Stimulated activated CD8-positive, alpha-beta memory T cell treated with anti-CD3 and anti-CD28 coated beads, Interleukin-7, amount 100 ng/mL, for 48 hours (primary cell): Measurements from ENCODE around the gene ZDHHC6.
"Not testable (repeated sequence)": the region's sequence is repeated elsewhere in the genome, so short reads cannot be mapped to it uniquely, and the experiment has no call there.

ENCODE experiments used
- DNase-seq, 2 donors: peaks; one replicate each; pipeline ENCODE4 v3.0.0-alpha.2; 2020; ENCODE audit warnings: low read depth in 1 of 2; ENCODE audit errors: extremely low read depth in 1 of 2

ZDHHC6 gene

GRCh38 chr10:112446055-112446854 is 459 bp downstream of the ZDHHC6 start:
- DNase-seq: no peak

DNA sequence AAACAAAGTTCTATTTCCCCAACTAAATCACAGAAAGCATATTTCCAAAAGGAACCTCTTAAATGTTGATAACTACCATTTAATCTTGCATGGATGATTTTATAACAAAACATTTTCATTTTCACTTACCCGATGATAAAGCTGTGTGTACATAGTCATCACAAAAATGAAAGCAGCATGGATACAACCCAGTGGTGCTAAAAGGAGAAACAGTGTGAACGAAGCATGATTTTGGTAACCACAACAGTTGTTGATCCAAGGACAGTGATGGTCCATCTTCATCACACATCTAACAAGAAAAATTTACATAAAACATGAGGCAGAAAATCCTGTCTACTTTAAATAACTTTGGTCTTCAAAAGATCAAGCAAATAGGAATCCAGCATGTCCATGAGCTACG is 4.7 kb downstream of the ZDHHC6 start:
- DNase-seq: no peak

DNA sequence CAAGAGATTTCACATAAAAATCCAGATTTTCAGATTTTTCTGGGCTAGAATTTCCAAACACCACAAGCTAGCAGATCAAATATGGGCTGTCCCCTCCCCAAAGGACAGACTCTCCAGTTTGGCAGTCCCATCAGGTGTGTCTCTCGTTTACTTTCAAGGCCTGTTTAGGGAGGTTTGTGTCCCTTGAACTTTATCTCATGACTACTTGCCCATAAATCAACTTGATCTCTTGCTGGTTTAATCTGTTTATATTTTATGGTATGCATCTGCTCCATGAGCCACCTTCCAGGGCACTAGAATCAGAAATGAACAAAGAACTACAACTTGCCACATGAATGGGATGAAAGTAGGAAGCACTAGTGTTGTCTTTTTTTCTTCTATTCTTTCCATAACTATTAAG is 5.2 kb downstream of the ZDHHC6 start:
- no peak for DNase-seq

DNA sequence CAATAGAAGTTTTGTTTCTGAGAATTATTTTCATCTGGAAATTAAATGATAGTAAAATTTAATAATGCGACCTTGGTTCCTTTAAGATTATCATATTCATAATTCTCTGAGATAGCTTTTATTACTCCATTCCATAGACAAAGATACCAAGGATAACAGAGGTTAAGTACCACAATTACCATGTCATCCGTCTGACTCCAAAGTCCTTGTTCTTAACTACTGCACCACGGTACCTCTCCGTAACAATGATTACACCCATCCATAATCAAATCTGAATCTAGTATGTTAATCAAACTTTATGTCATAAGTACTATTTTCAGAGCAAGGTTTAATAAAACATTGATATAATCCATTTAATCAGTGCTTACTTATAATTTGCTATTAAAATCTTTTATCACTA is 8.4 kb downstream of the ZDHHC6 start:
- no peak for DNase-seq

DNA sequence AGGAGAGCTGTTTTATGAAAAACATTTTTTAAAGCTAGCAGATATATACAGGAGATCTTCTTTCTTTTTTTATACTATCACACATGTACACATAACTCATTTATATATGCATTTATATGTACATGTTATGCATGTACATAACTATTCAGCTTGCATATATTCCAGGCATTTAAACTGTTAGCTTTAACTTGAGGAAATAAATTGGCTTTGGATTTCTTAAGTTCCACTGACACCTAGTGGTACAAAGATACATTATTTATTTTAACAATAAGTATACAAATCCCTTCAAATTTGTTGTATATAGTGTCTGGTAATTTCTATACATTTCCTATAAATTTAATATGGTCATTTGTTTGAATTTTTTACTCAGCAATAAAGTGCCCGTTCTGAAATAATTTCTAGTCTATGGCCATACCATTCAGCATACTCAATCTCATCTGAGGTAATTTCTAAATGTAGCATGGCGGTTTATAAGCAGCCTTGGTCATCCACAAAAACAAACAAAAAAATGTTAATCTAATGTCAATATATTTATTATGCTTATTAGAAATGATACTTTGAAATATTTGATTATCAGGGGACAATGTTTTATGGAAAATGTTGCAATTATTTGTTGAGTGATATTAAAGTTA is 11.6 kb downstream of the ZDHHC6 start:
- DNase-seq: no peak

GRCh38 chr10:112433136-112433535 is 13.6 kb downstream of the ZDHHC6 start:
- no peak for DNase-seq

- no peak for DNase-seq
Measured at GRCh38 chr10:112429654-112430230, 17.0 kb downstream of the ZDHHC6 start.

DNA sequence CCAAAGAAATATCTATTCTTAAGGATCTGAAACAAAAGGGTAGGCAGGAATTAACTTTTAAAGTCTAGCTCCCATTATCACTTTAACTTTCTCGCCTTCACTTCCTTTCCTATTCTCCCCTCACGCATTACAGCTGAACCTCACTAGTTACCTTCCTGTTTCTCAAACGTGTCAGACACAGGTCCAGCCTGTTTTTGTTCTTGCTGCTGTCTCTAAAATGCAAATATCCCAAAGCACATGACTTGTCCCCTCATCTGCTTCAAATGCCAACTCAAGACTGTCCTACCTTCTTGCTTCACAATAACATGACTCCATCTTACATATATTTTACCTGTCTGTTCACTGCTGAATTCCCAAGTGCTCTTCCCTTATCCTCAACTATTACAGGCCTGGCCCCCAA is 17.6 kb downstream of the ZDHHC6 start:
- no peak for DNase-seq

- no peak for DNase-seq
Measured at GRCh38 chr10:112426111-112426510, 20.6 kb downstream of the ZDHHC6 start.

DNA sequence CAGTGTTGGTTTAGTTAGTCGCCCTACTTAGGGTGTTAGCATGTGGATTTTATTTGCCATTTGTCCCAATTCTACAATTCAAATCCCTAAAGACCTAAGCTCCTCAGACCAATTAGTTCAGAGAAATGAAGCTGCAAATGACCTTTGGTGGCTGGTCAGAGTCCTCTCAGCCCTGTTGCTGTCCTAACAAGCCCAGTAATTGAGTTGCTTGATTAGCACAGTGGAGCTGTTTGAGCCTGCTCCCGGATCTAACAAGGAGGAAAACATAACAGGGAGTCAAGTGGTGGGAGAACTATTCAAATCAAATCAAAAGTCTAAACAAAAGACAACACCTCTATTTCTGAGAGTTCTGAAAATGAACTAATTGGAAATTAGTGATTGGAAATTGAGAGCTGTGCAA is 22.1 kb downstream of the ZDHHC6 start:
- DNase-seq: no peak

DNA sequence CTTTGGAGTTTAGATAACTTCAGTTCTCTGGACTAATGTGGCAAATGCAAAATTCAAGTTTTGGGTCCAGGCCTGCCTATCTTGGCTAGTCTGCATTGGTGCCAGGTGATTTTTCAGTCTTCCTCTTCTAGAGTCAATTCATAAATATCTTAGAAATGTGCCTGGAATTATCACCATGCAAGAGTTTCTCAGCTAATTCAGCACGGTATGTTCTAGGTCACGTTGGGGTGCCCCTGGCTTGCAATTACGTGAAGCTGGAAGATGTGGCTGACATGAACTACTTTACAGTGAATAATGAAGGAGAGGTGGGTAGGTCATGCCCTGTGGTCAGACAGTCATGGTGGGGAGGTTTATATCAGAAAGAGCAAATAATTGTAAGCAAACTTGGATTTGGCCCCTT is 25.0 kb downstream of the ZDHHC6 start:
- no peak for DNase-seq

- DNase-seq: no peak
Measured at GRCh38 chr10:112412696-112413095, 34.0 kb downstream of the ZDHHC6 start.

- DNase-seq: no peak
Measured at GRCh38 chr10:112409755-112410154, 37.0 kb downstream of the ZDHHC6 start.

DNA sequence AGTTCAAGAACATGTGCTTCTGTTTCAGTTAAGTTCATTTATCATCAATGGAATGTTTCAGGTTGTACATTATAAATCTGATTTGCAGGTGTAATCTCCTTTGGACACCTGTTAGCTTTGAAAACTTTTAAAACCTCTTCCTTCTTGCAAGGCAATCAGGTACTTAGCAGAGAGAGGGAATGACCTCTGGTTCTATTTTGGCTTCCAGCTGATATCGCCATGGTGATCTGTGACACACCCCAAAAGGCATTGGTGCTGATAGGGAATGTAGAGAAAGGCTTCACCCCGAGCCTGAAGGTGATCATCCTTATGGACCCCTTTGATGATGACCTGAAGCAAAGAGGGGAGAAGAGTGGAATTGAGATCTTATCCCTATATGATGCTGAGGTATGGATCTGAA is 37.4 kb downstream of the ZDHHC6 start:
- DNase-seq: no peak

- no peak for DNase-seq
Measured at GRCh38 chr10:112407696-112408095, 39.0 kb downstream of the ZDHHC6 start.

DNA sequence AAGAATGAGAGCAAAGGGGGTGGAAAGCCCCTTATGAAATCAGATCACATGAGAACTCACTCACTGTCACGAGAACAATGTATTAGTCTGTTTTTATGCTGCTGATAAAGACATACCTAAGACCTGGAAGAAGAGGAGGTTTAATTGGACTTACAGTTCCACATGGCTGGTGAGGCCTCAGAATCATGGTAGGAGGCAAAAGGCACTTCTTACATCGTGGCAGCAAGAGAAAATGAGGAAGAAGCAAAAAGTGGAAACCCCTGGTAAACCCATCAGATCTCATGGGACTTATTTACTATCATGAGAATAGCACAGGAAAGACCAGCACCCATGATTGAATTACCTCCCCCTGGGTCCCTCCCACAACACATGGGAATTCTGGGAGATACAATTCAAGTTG is 39.9 kb downstream of the ZDHHC6 start:
- not testable (repeated sequence) for DNase-seq

GRCh38 chr10:112404617-112405016 is 42.1 kb downstream of the ZDHHC6 start:
- DNase-seq: no peak

- no peak for DNase-seq
Measured at GRCh38 chr10:112402917-112403316, 43.8 kb downstream of the ZDHHC6 start.

- DNase-seq: no peak
Measured at GRCh38 chr10:112397592-112397991, 49.1 kb downstream of the ZDHHC6 start.

DNA sequence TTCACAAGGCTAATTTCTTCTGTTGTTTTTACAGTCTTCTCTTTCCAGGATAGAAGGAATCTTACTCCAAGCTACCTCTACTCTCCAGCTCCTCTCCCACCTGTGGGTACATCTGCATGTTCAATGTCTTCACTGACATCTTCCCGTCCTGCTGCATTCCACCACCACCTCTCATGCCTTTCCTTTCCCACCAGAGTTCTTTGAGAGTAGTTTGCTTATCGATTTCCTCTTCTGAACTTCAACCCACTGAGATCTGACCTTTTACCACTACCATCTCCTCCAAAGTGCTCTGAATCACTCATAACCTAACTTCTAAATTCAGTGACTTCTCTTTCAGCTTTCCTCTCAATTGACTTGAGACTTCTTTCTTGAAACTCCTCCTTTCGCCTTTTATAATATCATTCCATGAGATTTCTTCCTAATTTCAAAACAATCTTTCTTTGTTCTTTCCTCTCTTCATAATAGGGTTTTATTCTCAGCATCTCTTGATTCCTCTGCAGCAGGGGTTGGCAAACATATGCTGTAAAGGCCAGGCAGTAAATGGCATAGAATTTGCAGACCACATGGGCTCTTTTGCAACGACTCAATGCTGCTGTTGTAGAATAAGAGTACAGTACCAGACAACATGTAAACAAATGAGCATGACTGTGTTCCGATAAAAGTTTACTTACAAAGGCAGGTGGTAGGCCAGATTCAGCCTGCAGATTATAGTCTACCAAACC is 50.7 kb downstream of the ZDHHC6 start:
- DNase-seq: no peak

DNA sequence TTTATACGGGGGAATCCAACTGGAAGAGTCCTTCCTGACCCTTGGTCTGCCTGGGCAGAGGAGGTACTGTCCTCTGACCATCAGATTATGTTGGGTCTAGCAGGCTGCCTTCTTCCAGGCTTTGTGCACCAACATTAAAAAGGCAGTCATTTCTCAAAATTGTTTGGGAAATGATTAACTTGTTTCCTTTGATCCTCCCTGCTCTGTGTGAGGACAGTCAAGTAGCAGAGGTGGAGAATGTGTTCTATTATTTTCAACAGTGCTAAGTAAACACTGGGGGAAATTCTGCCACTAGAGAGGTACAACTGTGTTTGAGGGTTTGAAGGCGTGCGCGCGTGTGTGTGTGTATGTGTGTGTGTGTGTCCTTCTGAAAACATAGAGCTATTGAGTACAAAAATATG is 52.2 kb downstream of the ZDHHC6 start:
- DNase-seq: no peak

DNA sequence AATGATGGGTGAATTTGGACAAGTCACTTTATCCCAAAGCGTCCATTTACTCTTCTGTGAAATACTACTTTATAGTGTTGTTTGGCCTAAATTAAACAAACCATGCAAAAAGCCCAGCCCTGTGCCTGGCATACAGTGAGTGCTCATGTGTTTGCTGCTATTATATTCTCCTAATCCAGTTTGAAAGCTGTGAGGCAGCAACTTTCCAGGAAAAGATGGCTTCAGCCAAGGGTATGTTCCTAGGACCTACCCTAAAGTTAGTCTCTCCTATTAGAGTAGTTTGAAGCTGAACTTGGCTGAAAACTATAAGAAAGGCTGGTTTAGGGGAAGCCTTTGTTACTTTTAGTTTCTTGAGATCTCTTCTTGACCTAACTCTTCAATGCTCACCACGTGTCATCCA is 52.9 kb downstream of the ZDHHC6 start:
- DNase-seq: no peak
